Measurements from ENCODE around the gene PACRG. TPM values are rescaled to one million over a fixed set of nuclear protein-coding genes. Genes with fewer than 3 reads are reported as not detected.
"Not testable (repeated sequence)": the region's sequence is repeated elsewhere in the genome, so short reads cannot be mapped to it uniquely, and the experiment has no call there.

The PACRG gene
- total RNA-seq, 2 donors from 2014 or later: 2.9 to 63.8 TPM

DNA sequence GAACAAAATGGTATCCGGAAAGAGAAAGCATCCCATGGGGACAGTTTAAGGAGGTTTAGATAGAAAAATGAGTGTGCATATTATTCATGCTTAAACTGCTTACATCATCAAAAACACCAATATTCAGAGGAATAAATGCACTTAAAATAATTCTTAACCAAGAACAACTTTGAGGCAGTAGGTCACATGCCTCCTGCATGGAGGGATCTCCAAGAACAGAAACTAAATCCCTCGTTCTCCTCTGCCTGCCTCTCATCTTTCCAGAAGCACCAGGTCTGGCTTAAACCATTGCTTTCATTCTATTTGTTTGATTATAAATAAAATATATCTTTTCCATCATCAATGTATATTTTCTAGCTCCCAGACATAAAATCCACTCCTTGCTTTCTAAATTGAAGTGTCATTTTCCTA is 583.2 kb downstream of the PACRG start:
- TF ChIP-seq, protein P1, sequence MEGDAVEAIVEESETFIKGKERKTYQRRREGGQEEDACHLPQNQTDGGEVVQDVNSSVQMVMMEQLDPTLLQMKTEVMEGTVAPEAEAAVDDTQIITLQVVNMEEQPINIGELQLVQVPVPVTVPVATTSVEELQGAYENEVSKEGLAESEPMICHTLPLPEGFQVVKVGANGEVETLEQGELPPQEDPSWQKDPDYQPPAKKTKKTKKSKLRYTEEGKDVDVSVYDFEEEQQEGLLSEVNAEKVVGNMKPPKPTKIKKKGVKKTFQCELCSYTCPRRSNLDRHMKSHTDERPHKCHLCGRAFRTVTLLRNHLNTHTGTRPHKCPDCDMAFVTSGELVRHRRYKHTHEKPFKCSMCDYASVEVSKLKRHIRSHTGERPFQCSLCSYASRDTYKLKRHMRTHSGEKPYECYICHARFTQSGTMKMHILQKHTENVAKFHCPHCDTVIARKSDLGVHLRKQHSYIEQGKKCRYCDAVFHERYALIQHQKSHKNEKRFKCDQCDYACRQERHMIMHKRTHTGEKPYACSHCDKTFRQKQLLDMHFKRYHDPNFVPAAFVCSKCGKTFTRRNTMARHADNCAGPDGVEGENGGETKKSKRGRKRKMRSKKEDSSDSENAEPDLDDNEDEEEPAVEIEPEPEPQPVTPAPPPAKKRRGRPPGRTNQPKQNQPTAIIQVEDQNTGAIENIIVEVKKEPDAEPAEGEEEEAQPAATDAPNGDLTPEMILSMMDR (IDR thresholded peaks at IDR 0.05): no peak
- TF ChIP-seq POLR2A (IDR thresholded peaks at IDR 0.05) (no peak), POLR2AphosphoS5 (IDR thresholded peaks at IDR 0.05) (no peak)
- no peak for DNase-seq (ENCODE audit: low spot score)
- 74% methylated on average over 2 of the region's 2 CpGs for WGBS
- H3K36me3 ChIP-seq: no peaks in the 10 kb centered on the region
- H3K27ac ChIP-seq: no peak overlapping the region
- H3K4me3 ChIP-seq: no peak overlapping the region
- H3K9me3 ChIP-seq: no peaks in the 10 kb centered on the region
- H3K4me1 ChIP-seq (replicated peaks): no peaks in the 10 kb centered on the region
- H3K27me3 ChIP-seq (replicated peaks; ENCODE audit: insufficient read depth): no peaks in the 10 kb centered on the region
- intact Hi-C loops (cut with DNase I): no loop called here

GRCh38 chr6:163311830-163312229 is 584.1 kb downstream of the PACRG start:
- no peak overlapping the region for H3K4me3 ChIP-seq
- WGBS: 88% methylated on average over 3 of the region's 3 CpGs
- no peak for DNase-seq (ENCODE audit: low spot score)
- no peak for TF ChIP-seq POLR2AphosphoS5 (IDR thresholded peaks at IDR 0.05)
- TF ChIP-seq, protein P1 (IDR thresholded peaks at IDR 0.05): no peak
- TF ChIP-seq POLR2A (IDR thresholded peaks at IDR 0.05): no peak
- intact Hi-C loops (cut with DNase I): no loop called here
- no peaks in the 10 kb centered on the region for H3K9me3 ChIP-seq
- no peaks in the 10 kb centered on the region for H3K36me3 ChIP-seq
- H3K4me1 ChIP-seq (replicated peaks): no peaks in the 10 kb centered on the region
- H3K27me3 ChIP-seq (replicated peaks; ENCODE audit: insufficient read depth): no peaks in the 10 kb centered on the region
- H3K27ac ChIP-seq: no peak overlapping the region

DNA sequence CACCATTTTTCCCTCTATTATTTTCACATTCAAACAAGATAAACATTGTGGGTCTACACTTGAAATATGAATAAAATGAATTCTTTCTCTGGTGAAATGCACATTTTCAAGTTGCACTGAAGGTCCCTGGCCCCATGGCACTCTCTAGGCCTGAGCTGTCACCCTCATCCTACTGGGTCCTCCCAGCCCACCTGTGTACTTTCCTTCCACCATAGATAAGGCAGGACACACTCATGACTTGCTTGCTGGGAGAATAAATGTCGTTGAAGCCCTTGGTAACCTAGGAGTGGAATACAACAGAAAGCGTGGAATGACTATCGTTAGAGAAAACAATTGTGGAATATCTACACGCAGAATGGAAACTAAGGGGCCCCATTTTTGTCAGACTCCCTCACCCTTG is 585.8 kb downstream of the PACRG start:
- Histone ChIP-seq H3K27ac (no peak overlapping the region), H3K4me3 (no peak overlapping the region), H3K36me3 (no peaks in the 10 kb centered on the region), H3K4me1 (replicated peaks) (no peaks in the 10 kb centered on the region), H3K9me3 (no peaks in the 10 kb centered on the region), H3K27me3 (replicated peaks; ENCODE audit: insufficient read depth) (no peaks in the 10 kb centered on the region)
- 87% methylated on average over 4 of the region's 4 CpGs for WGBS
- TF ChIP-seq, protein P1 (IDR thresholded peaks at IDR 0.05): no peak
- TF ChIP-seq POLR2A (IDR thresholded peaks at IDR 0.05) (no peak), POLR2AphosphoS5 (IDR thresholded peaks at IDR 0.05) (no peak)
- intact Hi-C loops (cut with DNase I): no loop called here
- no peak for DNase-seq (ENCODE audit: low spot score)

DNA sequence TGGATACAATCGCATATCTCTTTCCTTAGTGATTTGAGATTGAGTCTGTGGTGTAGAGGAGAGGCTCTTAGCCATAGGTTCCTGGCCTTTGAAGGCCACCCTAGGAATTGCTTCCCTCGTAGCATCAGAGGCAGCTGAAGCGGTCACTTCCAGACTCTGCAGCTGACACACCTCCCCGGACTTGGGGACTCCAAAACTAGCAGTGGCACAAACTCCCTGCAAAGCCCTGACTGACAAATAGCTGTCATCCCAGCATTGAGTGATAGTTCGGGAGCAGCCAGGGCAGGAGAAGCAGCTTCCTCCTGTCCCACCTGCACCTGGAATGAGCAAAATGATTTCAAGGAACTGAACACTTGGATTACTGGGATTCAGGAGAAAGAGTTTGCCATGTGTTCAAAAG is 586.2 kb downstream of the PACRG start:
- no peak overlapping the region for H3K4me3 ChIP-seq
- no peaks in the 10 kb centered on the region for H3K27me3 ChIP-seq (replicated peaks; ENCODE audit: insufficient read depth)
- DNase-seq (ENCODE audit: low spot score): no peak
- no peaks in the 10 kb centered on the region for H3K9me3 ChIP-seq
- no peaks in the 10 kb centered on the region for H3K36me3 ChIP-seq
- intact Hi-C loops (cut with DNase I): no loop called here
- TF ChIP-seq, protein P1 (IDR thresholded peaks at IDR 0.05): no peak
- TF ChIP-seq POLR2A (IDR thresholded peaks at IDR 0.05): no peak
- no peak for TF ChIP-seq POLR2AphosphoS5 (IDR thresholded peaks at IDR 0.05)
- no peaks in the 10 kb centered on the region for H3K4me1 ChIP-seq (replicated peaks)
- H3K27ac ChIP-seq: no peak overlapping the region
- WGBS: 96% methylated on average over 5 of the region's 5 CpGs

- Histone ChIP-seq H3K36me3 (no peaks in the 10 kb centered on the region), H3K9me3 (no peaks in the 10 kb centered on the region), H3K27me3 (replicated peaks; ENCODE audit: insufficient read depth) (no peaks in the 10 kb centered on the region), H3K4me1 (replicated peaks) (no peaks in the 10 kb centered on the region), H3K27ac (no peak overlapping the region), H3K4me3 (no peak overlapping the region)
- intact Hi-C loops (cut with DNase I): no loop called here
- no peak for DNase-seq (ENCODE audit: low spot score)
- TF ChIP-seq, protein P1 (IDR thresholded peaks at IDR 0.05): no peak
- TF ChIP-seq POLR2AphosphoS5 (IDR thresholded peaks at IDR 0.05): no peak
- TF ChIP-seq POLR2A (IDR thresholded peaks at IDR 0.05): no peak
- WGBS: 65% methylated on average over 11 of the region's 11 CpGs
Observed at GRCh38 chr6:163314791-163315470, 587.2 kb downstream of the PACRG start.

DNA sequence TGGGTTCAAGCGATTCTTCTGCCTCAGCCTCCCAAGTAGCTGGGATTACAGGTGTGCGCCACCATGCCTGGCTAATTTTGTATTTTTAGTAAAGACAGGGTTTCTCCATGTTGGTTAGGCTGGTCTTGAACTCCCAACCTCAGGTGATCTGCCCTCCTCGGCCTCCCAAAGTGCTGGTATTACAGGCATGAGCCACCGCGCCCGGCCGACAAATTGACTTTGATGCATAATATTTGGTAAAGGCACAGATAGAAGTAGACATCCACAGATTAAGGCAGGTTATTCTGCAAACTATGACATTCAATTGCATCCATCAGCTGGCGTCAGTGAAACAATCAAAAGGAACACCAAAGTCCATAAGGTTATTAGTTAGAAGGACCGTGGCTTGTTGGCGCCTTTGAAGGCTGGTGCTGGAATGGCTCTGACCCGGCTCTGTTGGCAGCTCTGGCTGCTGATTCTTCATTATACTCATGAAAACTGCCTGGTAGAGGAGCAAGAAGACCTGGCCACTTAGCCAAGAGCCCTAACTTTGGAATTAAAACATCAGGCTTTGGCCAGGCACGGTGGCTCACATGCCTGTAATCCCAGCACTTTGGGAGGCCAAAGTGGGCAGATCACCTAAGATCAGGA is 589.2 kb downstream of the PACRG start:
- H3K36me3 ChIP-seq; intact Hi-C loops (cut with DNase I); H3K9me3 ChIP-seq; H3K27ac ChIP-seq; H3K4me1 ChIP-seq (replicated peaks); H3K4me3 ChIP-seq; H3K27me3 ChIP-seq (replicated peaks; ENCODE audit: insufficient read depth); DNase-seq (ENCODE audit: low spot score): not testable (repeated sequence)
- WGBS: 98% methylated on average over 12 of the region's 12 CpGs

Measured in prostate gland (tissue), 2 donors.